Panc1 (cell line): ENCODE measurements around the gene PTPN1. TPM values are rescaled to one million over a fixed set of nuclear protein-coding genes. Genes with fewer than 3 reads are reported as not detected.

Experiments used
- ATAC-seq: fragments of 200-7000 bp; cut with Tn5 transposase; 2 replicates; pipeline ENCODE4 v1.9.1; 2020; ENCODE audit warnings: mild to moderate bottlenecking, moderate library complexity
- BruUV-seq: library from RNA; stranded (reverse); fragments of 400-500 nt; replicated peaks from 2 replicates; lab custom pipeline; 2021; lab: Mats Ljungman, UMichigan
- CTCF ChIA-PET: fragments of 300-600 bp; sonication (Branson Sonifier 250); formaldehyde crosslinking; loops from one replicate; lab custom pipeline; 2022; ENCODE audit warnings: antibody characterized with exemption; lab: Charles Lee
- POLR2A ChIA-PET: fragments of 300-600 bp; sonication (Branson Sonifier 250); formaldehyde crosslinking; loops from one replicate; lab custom pipeline; 2022; ENCODE audit warnings: antibody characterized with exemption; lab: Charles Lee
- DNase-seq: peaks from one replicate; pipeline ENCODE4 v3.0.0-alpha.2; 2010; ENCODE audit warnings: low read depth, low spot score
- H3K27ac ChIP-seq: 2 replicates; pipeline ENCODE4 v1.5.1; 2011; ENCODE audit warnings: mild to moderate bottlenecking, low read length, inconsistent platforms
- H3K27me3 ChIP-seq: fragments of 200-500 bp; sonication (Bioruptor generic); 2 replicates; pipeline ENCODE4 v1.6.0; 2014; ENCODE audit warnings: low read length, inconsistent platforms; ENCODE audit not compliant: control insufficient read depth, insufficient read depth
- H3K36me3 ChIP-seq: fragments of 200-500 bp; sonication (Bioruptor generic); 2 replicates; pipeline ENCODE4 v1.5.1; 2014; ENCODE audit warnings: inconsistent platforms, mild to moderate bottlenecking, low read length, moderate library complexity; ENCODE audit not compliant: control insufficient read depth, insufficient read depth
- H3K4me1 ChIP-seq: 2 replicates; pipeline ENCODE4 v1.5.1; 2011; ENCODE audit warnings: inconsistent platforms, mild to moderate bottlenecking, low read length, moderate library complexity; ENCODE audit not compliant: control insufficient read depth, insufficient read depth
- H3K4me3 ChIP-seq, 2 experiments: 2 replicates each; pipeline ENCODE4 v1.5.1; 2011 to 2012; ENCODE audit warnings: low read depth in 2 of 2, low read length in 2 of 2, mild to moderate bottlenecking in 2 of 2, inconsistent platforms in 1 of 2, moderate library complexity in 1 of 2
- H3K9me3 ChIP-seq: fragments of 200-500 bp; sonication (Bioruptor generic); 2 replicates; pipeline ENCODE4 v1.5.1; 2014; ENCODE audit warnings: low read depth, mild to moderate bottlenecking, inconsistent platforms, low read length, moderate library complexity; ENCODE audit not compliant: control insufficient read depth, insufficient read depth
- POLR2AphosphoS5 ChIP-seq: IDR thresholded peaks from 2 replicates; pipeline ENCODE4 v1.6.1; 2012; ENCODE audit warnings: mild to moderate bottlenecking, low read depth, low read length, moderate library complexity
- SIN3A ChIP-seq: IDR thresholded peaks from 2 replicates; pipeline ENCODE4 v1.6.1; 2012; ENCODE audit warnings: low read depth, mild to moderate bottlenecking, low read length, moderate library complexity, borderline replicate concordance; ENCODE audit not compliant: insufficient read depth
- TCF7L2 ChIP-seq: IDR thresholded peaks from 2 replicates; pipeline ENCODE4 v1.6.1; 2011; ENCODE audit warnings: mild to moderate bottlenecking, low read depth, low read length, inconsistent platforms
- in situ Hi-C: cut with HindIII; loops from 2 replicates; pipeline ENCODE4 v1.10.0; 2016; ENCODE audit warnings: low sequenced_read_pairs, low pct_unique_long_range_greater_than_20kb
- intact Hi-C: fragments of 100-400 bp; cut with micrococcal nuclease; formaldehyde crosslinking; loops from one replicate; pipeline ENCODE4 v1.10.0; 2022; ENCODE audit not compliant: unreplicated experiment
- total RNA-seq: library from RNA; stranded (reverse); gene quantifications from one replicate; pipeline ENCODE4 v1.2.1, GENCODE V29; 2021; ENCODE audit not compliant: unreplicated experiment
- TF ChIP-seq, protein P1 (sequence below), 2 experiments: IDR thresholded peaks; 2 replicates each; pipeline ENCODE4 v1.6.1; 2011 to 2012; ENCODE audit warnings: low read depth in 2 of 2, control low read depth in 1 of 2, low read length in 1 of 2, mild to moderate bottlenecking in 1 of 2, moderate library complexity in 1 of 2; ENCODE audit not compliant: insufficient read depth in 1 of 2
- TF ChIP-seq, protein P2 (sequence below): fragments of 450-650 bp; IDR thresholded peaks from 2 replicates; pipeline ENCODE4 v1.5.1; 2017; ENCODE audit warnings: mild to moderate bottlenecking

The PTPN1 gene
- total RNA-seq, 1 experiment from 2014 or later, result 42.2 TPM

GRCh38 chr20:50533061-50533460, 22.9 kb downstream of the PTPN1 start:
- no peak overlapping the region for H3K4me3 ChIP-seq
- H3K9me3 ChIP-seq, result no peaks in the 10 kb centered on the region
- 0 out of 2 replicates have a peak overlapping the region, but pooled peaks have one; percentile 35 for H3K27ac ChIP-seq
- H3K4me1 ChIP-seq, result peaks cover 52% of the 10 kb centered on the region
- H3K27me3 ChIP-seq, result no peaks in the 10 kb centered on the region
- intact Hi-C loops (no loop called here), in situ Hi-C loops (no loop called here)
- ChIA-PET CTCF (no interaction called here), POLR2A (no interaction called here)
- no peaks in the 10 kb centered on the region for H3K36me3 ChIP-seq
- BruUV-seq, result no TSS peak
- TF ChIP-seq, protein P1, sequence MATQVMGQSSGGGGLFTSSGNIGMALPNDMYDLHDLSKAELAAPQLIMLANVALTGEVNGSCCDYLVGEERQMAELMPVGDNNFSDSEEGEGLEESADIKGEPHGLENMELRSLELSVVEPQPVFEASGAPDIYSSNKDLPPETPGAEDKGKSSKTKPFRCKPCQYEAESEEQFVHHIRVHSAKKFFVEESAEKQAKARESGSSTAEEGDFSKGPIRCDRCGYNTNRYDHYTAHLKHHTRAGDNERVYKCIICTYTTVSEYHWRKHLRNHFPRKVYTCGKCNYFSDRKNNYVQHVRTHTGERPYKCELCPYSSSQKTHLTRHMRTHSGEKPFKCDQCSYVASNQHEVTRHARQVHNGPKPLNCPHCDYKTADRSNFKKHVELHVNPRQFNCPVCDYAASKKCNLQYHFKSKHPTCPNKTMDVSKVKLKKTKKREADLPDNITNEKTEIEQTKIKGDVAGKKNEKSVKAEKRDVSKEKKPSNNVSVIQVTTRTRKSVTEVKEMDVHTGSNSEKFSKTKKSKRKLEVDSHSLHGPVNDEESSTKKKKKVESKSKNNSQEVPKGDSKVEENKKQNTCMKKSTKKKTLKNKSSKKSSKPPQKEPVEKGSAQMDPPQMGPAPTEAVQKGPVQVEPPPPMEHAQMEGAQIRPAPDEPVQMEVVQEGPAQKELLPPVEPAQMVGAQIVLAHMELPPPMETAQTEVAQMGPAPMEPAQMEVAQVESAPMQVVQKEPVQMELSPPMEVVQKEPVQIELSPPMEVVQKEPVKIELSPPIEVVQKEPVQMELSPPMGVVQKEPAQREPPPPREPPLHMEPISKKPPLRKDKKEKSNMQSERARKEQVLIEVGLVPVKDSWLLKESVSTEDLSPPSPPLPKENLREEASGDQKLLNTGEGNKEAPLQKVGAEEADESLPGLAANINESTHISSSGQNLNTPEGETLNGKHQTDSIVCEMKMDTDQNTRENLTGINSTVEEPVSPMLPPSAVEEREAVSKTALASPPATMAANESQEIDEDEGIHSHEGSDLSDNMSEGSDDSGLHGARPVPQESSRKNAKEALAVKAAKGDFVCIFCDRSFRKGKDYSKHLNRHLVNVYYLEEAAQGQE (IDR thresholded peaks at IDR 0.05; ENCODE audit: insufficient read depth in 1 of 2, low read depth in 2 of 2, low read length in 1 of 2), result no peak
- TF ChIP-seq POLR2AphosphoS5 (no peak), TCF7L2 (no peak), SIN3A (no peak)
- TF ChIP-seq, protein P2, sequence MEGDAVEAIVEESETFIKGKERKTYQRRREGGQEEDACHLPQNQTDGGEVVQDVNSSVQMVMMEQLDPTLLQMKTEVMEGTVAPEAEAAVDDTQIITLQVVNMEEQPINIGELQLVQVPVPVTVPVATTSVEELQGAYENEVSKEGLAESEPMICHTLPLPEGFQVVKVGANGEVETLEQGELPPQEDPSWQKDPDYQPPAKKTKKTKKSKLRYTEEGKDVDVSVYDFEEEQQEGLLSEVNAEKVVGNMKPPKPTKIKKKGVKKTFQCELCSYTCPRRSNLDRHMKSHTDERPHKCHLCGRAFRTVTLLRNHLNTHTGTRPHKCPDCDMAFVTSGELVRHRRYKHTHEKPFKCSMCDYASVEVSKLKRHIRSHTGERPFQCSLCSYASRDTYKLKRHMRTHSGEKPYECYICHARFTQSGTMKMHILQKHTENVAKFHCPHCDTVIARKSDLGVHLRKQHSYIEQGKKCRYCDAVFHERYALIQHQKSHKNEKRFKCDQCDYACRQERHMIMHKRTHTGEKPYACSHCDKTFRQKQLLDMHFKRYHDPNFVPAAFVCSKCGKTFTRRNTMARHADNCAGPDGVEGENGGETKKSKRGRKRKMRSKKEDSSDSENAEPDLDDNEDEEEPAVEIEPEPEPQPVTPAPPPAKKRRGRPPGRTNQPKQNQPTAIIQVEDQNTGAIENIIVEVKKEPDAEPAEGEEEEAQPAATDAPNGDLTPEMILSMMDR, result no peak
- ATAC-seq, result no peak
- no peak for DNase-seq

DNA sequence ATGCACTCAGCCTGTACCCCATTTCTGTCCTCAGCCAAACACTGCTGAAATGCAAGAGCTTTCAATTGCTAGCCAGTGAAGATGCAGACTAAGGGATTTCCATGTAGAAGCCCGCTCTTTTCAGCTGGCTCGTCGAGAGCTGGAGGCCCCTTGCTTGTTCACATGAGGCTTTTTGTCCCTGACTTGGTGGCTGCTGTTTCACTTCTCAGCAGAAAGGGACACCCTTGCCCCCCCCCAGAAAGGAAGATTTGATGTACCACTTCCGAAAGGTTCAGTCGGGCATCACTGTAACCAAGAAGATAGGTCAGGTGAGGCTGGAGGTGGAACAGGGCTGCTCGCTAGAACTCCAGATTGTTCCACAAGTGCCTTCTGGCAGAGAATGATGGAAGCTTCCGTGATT, 23.3 kb downstream of the PTPN1 start:
- BruUV-seq, result no TSS peak

More for the DNA sequence above, 23.3 kb downstream of the PTPN1 start:
- H3K27me3 ChIP-seq, result no peaks in the 10 kb centered on the region
- no peak for DNase-seq
- CTCF ChIA-PET, result interaction anchor here (1.0 kb wide), 1 partner anchor 355 kb away, joined by 3 read pairs; no protein-coding TSS in a partner anchor
- no peak for ATAC-seq
- POLR2A ChIA-PET, result no interaction called here
- H3K9me3 ChIP-seq, result no peaks in the 10 kb centered on the region
- TF ChIP-seq, protein P2, result no peak
- TF ChIP-seq POLR2AphosphoS5, result no peak
- TF ChIP-seq, protein P1 (IDR thresholded peaks at IDR 0.05; ENCODE audit: insufficient read depth in 1 of 2, low read depth in 2 of 2, low read length in 1 of 2), result no peak
- TF ChIP-seq TCF7L2, result no peak
- no peak for TF ChIP-seq SIN3A
- peaks cover 56% of the 10 kb centered on the region for H3K4me1 ChIP-seq
- no peak overlapping the region for H3K4me3 ChIP-seq
- in situ Hi-C loops (no loop called here), intact Hi-C loops (no loop called here)
- H3K27ac ChIP-seq, result no peak overlapping the region
- H3K36me3 ChIP-seq, result no peaks in the 10 kb centered on the region
